SK-N-MC (cell line): Measurements from ENCODE around the gene KLHL30.

Experiments used
- EZH2 ChIP-seq: fragments of 200-600 bp; sonication (generic); IDR thresholded peaks from one replicate; pipeline ENCODE4 v1.6.1; 2017; ENCODE audit warnings: antibody characterized with exemption
- POLR2AphosphoS5 ChIP-seq: IDR thresholded peaks from 2 replicates; pipeline ENCODE4 v1.6.1; 2012; ENCODE audit warnings: mild to moderate bottlenecking, low read depth, low read length, borderline replicate concordance

DNA sequence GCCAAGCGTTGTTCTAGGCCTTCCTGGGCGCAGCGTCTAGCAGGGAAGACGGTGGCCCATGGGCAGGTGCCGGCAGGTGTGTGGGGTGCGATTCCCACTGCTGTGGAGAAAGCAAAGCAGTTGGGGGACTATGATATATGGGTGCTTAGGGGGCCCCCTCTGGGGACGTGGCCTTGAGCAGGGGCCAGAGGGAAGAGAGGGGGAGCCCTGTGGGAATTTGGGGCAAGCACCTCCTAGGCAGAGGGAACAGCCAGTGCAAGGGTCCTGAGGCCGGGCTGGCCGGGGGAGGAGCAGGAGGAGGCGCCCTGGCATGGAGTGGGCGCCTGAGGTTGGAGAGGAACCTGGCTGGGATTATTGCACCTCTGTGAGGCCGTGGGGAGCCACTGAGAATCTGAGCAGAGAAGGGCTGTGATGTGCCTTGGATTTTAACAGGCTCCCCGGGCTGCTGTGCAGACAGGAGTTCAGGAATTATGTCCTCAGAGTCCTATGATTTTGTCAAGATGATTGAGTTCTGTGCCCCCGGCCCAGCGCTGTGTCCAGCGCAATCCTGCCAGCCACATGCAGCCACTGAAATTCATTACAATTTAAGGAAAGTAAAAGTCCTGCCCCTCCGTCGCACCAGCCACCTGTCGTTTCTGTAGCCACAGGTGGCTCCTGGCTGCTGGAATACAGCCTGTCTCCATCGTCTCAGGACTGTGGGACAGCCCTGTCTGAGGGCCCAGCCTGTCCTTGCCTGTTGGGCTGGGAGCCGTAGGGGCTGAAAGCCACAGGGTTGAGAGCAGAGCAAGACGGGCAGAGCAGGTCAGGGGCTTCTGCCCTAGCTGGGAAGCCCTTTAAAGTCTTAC, 9.1 kb upstream of the KLHL30 start:
- TF ChIP-seq EZH2, result no peak
- no peak for TF ChIP-seq POLR2AphosphoS5
